Measurements from ENCODE around the gene IZUMO1.
"Not testable (repeated sequence)": the region's sequence is repeated elsewhere in the genome, so short reads cannot be mapped to it uniquely, and the experiment has no call there.

IZUMO1 gene

DNA sequence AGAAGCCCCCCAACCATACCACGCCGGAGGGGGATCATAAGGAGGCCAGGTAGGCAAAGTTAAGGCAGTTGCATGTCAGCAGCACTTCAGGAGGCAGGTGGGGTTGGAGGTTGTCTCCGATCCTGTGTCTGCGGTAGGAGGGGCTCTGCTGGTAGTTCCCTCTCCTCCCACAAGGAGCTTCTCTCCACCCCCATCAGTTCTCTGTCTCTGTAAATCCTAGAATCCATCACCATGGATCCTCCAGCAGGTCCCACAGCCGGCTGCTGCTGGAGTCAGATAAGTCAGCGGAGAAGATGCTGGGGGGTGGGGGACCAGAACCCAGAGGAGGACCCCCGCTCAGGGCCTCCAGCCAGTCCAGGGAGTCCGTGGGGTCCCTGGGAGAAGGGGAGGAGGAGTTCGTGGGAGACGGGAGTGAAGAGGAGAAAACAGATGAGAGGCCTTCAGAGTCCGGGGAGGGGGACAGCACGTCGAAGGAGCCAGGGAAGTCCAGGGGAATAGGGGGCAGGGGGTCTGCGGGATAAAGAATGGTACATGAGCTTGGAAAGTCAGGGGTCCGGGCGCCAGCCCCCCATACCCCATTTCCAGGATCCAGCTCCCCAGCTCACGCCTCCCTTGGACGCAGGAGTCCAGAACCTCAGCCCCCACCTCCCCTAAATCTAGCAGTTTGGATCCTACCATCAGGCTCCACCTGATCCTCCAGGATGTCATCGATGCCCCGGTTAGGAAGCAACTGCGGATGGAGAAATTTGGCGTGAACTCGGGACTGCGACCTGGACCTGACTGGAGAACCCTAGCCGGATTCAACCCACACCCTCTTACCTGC, 33.5 kb downstream of the IZUMO1 start:
- DNase-seq (ENCODE audit: low spot score) = peak; percentile 67

DNA sequence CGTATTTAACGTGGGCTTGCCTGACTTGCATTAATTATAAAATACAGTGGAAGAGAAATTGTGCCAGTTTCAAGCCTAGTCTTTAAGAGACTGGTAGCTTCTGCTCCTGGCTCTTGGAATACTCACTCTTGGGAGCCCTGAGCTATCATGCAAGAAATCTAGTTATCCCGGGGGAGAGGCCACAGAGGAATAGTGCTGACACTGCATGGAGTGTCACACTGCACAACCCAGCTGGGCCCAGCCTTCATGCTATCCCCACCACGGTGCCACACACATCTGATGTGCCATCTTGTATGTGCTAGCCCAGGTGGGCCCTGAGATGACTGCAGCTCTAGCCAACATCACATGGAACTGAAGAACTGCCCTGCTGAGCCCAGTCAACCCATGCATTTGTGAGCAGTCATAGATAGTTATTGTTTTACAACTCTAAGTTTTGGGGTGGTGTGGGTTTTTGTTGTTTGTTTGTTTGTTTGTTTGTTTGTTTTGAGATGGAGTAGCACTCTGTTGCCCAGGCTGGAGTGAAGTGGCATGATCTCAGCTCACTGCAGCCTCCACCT, 35.5 kb downstream of the IZUMO1 start:
- DNase-seq (ENCODE audit: low spot score) = no peak

DNA sequence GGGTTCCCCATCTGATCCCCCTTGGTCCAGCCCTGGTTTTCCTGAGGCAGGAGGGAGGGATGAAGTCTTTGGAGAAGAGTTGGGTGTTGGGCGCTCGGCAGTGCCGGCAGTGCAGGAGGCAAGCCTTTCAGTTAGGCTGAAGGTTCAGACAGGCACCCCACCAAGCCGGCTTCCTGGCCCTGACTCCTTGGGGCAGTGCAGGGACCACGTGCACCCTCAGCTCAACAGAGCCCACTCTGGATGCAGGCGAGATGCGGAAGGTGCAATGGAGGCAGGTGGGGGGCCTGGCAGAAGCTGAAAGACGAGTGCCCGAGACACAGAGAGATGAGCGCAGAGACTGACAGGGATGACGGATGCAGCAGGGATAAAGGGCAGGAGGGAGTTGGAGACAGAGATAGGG, 38.2 kb downstream of the IZUMO1 start:
- DNase-seq (ENCODE audit: low spot score) = no peak

DNA sequence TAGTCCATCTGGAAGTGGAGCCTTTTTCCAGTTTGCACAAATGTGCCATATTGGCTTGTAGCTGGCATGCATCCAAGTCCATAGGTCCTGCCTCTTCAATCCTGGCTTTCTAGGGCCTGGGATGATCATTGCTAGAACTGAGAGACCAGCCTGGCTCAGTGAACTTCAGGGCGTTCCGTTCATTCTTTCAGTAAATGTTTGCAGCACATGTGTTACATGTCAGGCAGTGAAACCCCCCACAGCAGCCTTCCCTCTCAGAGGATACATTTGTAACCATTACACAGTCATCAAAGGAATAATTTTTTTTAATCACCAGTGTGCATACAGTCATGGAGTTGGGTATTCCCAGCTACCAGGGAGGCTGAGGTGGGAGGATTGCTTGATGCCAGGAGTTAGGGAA, 41.3 kb downstream of the IZUMO1 start:
- no peak for DNase-seq (ENCODE audit: low spot score)

DNA sequence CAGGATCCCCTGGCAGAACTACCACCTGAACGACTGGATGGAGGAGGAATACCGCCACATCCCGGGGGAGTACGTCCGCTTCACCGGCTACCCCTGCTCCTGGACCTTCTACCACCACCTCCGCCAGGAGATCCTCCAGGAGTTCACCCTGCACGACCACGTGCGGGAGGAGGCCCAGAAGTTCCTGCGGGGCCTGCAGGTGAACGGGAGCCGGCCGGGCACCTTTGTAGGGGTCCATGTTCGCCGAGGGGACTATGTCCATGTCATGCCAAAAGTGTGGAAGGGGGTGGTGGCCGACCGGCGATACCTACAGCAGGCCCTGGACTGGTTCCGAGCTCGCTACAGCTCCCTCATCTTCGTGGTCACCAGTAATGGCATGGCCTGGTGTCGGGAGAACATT, 43.4 kb downstream of the IZUMO1 start:
- no peak for DNase-seq (ENCODE audit: low spot score)

DNA sequence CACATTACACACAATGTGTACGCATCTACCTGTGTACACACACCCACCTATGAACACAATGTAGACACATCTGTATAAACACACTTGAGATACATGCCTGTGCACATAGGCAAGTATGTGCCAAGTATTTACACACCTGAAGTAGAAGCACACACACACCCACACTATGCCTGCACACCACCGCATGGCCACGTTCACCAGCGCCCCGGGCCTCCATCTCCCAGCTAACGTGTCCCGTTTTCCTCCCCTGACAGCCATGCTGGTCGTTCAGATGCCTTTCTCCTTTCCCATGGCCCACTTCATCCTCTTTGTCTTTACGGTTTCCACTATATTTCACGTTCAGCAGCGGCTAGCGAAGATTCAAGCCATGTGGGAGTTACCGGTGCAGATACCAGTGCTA, 44.0 kb downstream of the IZUMO1 start:
- DNase-seq (ENCODE audit: low spot score) = no peak

DNA sequence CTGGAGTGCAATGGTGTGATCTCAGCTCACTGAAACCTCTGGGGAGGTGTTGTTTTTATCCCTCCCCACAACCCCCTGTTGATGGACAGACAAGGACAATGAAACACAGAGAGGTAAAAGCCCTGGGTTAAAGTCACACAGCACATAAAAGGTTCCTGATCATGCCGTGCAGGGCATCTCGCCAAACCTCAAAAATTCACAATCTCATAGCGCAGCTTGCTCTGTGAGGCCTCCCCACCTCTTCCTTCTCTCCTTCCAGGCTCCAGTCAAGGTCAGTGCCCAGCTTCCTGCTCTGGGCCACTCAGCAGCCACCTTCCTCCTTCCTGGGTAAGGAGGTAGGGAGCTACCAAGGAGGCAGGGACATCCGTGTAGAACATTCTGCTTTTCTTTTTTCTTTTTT, 48.7 kb downstream of the IZUMO1 start:
- DNase-seq (ENCODE audit: low spot score) = no peak

DNA sequence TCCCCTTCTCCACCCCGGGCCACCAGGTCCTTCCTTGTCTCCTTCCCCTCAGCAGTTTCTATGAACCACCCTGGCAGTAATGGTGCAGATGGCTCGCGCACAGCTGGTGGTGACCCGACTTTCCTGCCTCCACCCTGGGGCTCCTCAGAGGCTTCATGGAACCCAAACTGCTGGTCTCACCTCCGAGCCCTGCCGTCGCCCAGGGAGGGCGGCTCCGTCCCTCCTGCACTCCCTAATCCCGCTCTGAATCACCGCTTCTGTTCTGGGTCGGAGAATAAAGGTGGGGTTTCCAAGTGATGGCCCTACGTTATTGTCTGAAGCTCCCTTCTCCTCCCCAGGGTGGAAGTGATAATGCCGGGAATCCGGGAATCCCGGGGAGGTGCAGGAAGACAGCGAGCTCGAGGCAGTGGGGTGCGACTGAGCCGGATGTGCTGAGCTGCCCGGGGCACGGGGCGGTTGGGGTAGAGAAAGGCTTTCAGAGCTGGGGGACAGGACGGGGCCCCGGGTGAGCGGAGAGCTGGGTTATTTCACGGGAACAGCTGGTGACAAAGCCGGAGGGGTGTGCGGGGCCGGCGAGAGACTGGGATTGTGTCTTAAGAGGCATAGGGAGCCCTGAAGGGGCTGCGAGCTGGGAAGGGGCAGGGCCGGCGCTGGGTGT, 50.2 kb downstream of the IZUMO1 start:
- peak; percentile 62 for DNase-seq (ENCODE audit: low spot score)

DNA sequence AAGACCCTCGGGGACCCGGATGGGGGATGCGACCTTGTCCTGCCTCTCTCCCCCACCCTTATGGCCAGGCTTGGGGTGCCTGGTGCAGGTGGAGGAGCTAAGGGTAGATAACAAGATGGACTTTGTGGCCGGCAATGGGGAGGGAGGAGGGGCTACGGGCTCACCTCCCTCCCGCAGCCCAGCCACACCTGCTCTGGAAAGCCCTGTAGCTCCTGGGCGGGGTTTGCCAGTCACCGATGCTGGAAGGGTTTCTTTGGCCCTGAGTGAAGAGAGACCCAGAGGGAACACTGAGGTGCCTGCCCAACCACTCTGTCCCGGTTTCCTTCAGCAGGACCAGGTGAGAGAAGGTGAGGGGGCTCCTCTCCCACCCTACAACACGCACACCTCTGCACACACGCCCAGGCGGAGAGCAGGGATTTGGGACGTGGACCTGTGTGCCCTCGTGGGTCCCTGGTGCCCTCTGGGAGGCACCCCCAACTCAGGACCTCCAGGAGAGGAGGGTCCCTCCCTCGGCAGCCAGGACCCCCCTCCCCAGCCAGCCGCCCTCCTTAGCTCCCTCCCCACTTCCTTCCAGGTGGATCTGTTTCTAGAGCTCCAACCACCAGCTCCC, 50.9 kb downstream of the IZUMO1 start, which contains the start of gene FUT2:
Gene FUT2 (plus strand): TSS at position 229 of the 610 bp plus-strand sequence. CDS start 6,986 bp downstream, outside the sequence.
- DNase-seq (ENCODE audit: low spot score) = no peak

DNA sequence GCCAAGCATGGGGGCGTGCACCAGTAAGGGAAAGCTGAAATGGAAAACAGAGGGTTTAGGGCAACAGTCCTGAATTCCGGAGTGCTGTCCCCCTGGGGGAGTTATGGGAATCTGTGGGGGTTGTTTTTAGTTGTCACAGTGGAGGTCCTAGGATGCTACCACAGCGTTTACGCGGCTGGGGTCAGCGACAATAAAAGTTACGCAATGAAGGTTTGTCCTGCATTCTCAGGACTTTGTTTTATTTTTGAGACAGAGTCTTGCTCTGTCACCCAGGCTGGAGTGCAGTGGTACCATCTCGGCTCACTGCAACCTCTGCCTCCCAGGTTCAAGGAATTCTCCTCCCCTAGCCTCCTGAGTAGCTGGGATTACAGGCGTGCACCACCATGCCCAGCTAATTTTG, 53.1 kb downstream of the IZUMO1 start:
- not testable (repeated sequence) for DNase-seq (ENCODE audit: low spot score)

Data from ecto neural progenitor cell (in vitro differentiated cells).